Thyroid gland (tissue), 4 donors: Measurements from ENCODE around the gene COL7A1. TPM values are rescaled to one million over a fixed set of nuclear protein-coding genes. Genes with fewer than 3 reads are reported as not detected.

ENCODE experiments used
- DNase-seq, 2 donors: peaks; one replicate each; pipeline ENCODE4 v3.0.0-alpha.2; 2019
- H3K27ac ChIP-seq, 3 donors: fragments of 200-600 bp; sonication (generic); 1 replicate in 2 of 3; 2 replicates in 1 of 3; pipeline ENCODE4 v1.5.1; 2016 to 2019; ENCODE audit warnings: mild to moderate bottlenecking in 1 of 3, moderate library complexity in 1 of 3
- H3K27me3 ChIP-seq: fragments of 200-600 bp; sonication (generic); one replicate; pipeline ENCODE4 v1.5.1; 2019
- H3K36me3 ChIP-seq, 2 donors: fragments of 200-600 bp; sonication (generic); one replicate each; pipeline ENCODE4 v1.5.1; 2016 to 2019
- H3K4me1 ChIP-seq, 2 donors: fragments of 200-600 bp; sonication (generic); one replicate each; pipeline ENCODE4 v1.5.1; 2017 to 2019
- H3K4me3 ChIP-seq, 3 donors: fragments of 200-600 bp; sonication (generic); replicated peaks in 1 of 3; 1 replicate in 2 of 3; 2 replicates in 1 of 3; pipeline ENCODE4 v1.5.1; 2016; ENCODE audit warnings: mild to moderate bottlenecking in 1 of 3
- H3K9me3 ChIP-seq: fragments of 200-600 bp; sonication (generic); one replicate; pipeline ENCODE4 v1.5.1; 2017
- CTCF ChIP-seq, 6 experiments: fragments of 200-600 bp in 3 of 6; fragments of 450-650 bp in 3 of 6; sonication (generic) in 3 of 6; IDR thresholded peaks; one replicate each; pipeline ENCODE4 v1.5.1; 2016 to 2019; ENCODE audit warnings: antibody characterized with exemption in 6 of 6, mild to moderate bottlenecking in 2 of 6, inconsistent platforms in 1 of 6, moderate library complexity in 1 of 6
- POLR2A ChIP-seq, 2 donors: fragments of 450-650 bp; IDR thresholded peaks; one replicate each; pipeline ENCODE4 v1.6.1; 2017; ENCODE audit warnings: antibody characterized with exemption in 2 of 2, mild to moderate bottlenecking in 2 of 2, moderate library complexity in 1 of 2
- WGBS, 2 donors: methylation state at CpG; one replicate each; pipeline ENCODE4 v1.1.5; 2017; 5-methylcytosine and 5-hydroxymethylcytosine counted together
- intact Hi-C: fragments of 100-400 bp; cut with DNase I; formaldehyde crosslinking; loops from one replicate; pipeline ENCODE4 v1.15.1; 2023
- total RNA-seq, 4 donors: library from RNA; depleted of rRNA; stranded (reverse); fragments of >200 nt; gene quantifications; one replicate each; pipeline ENCODE4 v1.2.3, GENCODE V29; 2016

The COL7A1 gene
- total RNA-seq, 4 donors from 2014 or later = 0.34 to 1.0 (median 0.80) TPM

- peaks cover 0 to 10% of the 10 kb centered on the region in 2 donors for H3K36me3 ChIP-seq
- TF ChIP-seq POLR2A (IDR thresholded peaks at IDR 0.05) (no peak), CTCF (IDR thresholded peaks at IDR 0.05) (no peak)
- peaks cover 8 to 15% of the 10 kb centered on the region in 2 donors for H3K4me1 ChIP-seq
- intact Hi-C loops = no loop called here
- no peak overlapping the region for H3K4me3 ChIP-seq
- no peak overlapping the region for H3K27ac ChIP-seq
- H3K27me3 ChIP-seq = no peaks in the 10 kb centered on the region
- 80 to 84% methylated on average over 1 to 2 of the region's 2 CpGs for WGBS, 2 donors
- no peak for DNase-seq
- H3K9me3 ChIP-seq = no peaks in the 10 kb centered on the region
Observed at GRCh38 chr3:48633743-48634142, 38.6 kb upstream of the COL7A1 start.

GRCh38 chr3:48633256-48633655, 38.1 kb upstream of the COL7A1 start:
- TF ChIP-seq CTCF (IDR thresholded peaks at IDR 0.05) (no peak), POLR2A (IDR thresholded peaks at IDR 0.05) (no peak)
- intact Hi-C loops = no loop called here
- H3K9me3 ChIP-seq = no peaks in the 10 kb centered on the region
- H3K27ac ChIP-seq = no peak overlapping the region
- WGBS, 2 donors = 91 to 97% methylated on average over 11 to 14 of the region's 15 CpGs
- H3K4me1 ChIP-seq = peaks cover 8 to 15% of the 10 kb centered on the region in 2 donors
- no peaks in the 10 kb centered on the region for H3K27me3 ChIP-seq
- no peak for DNase-seq
- H3K36me3 ChIP-seq = peaks cover 0 to 10% of the 10 kb centered on the region in 2 donors
- H3K4me3 ChIP-seq = no peak overlapping the region

GRCh38 chr3:48631516-48632448, 36.7 kb upstream of the COL7A1 start:
- peaks cover 8 to 15% of the 10 kb centered on the region in 2 donors for H3K4me1 ChIP-seq
- intact Hi-C loops = no loop called here
- TF ChIP-seq CTCF (IDR thresholded peaks at IDR 0.05) (no peak), POLR2A (IDR thresholded peaks at IDR 0.05) (no peak)
- no peak overlapping the region for H3K4me3 ChIP-seq
- H3K27me3 ChIP-seq = no peaks in the 10 kb centered on the region
- H3K9me3 ChIP-seq = no peaks in the 10 kb centered on the region
- no peak overlapping the region for H3K27ac ChIP-seq
- DNase-seq = no peak
- peaks cover 0 to 12% of the 10 kb centered on the region in 2 donors for H3K36me3 ChIP-seq
- 96% methylated on average over 16 of the region's 22 CpGs for WGBS, 2 donors

- intact Hi-C loops = no loop called here
- Histone ChIP-seq H3K27ac (no peak overlapping the region), H3K36me3 (peaks cover 0 to 12% of the 10 kb centered on the region in 2 donors), H3K4me3 (no peak overlapping the region), H3K4me1 (peaks cover 3 to 9% of the 10 kb centered on the region in 2 donors), H3K9me3 (no peaks in the 10 kb centered on the region), H3K27me3 (no peaks in the 10 kb centered on the region)
- TF ChIP-seq CTCF (IDR thresholded peaks at IDR 0.05) = no peak
- no peak for TF ChIP-seq POLR2A (IDR thresholded peaks at IDR 0.05)
- WGBS, 2 donors = 94 to 96% methylated on average over 9 to 12 of the region's 12 CpGs
- DNase-seq = no peak
Observed at GRCh38 chr3:48630833-48631232, 35.7 kb upstream of the COL7A1 start.

GRCh38 chr3:48630407-48630806, 35.3 kb upstream of the COL7A1 start:
- TF ChIP-seq CTCF (IDR thresholded peaks at IDR 0.05) (no peak), POLR2A (IDR thresholded peaks at IDR 0.05) (no peak)
- intact Hi-C loops = no loop called here
- Histone ChIP-seq H3K4me3 (no peak overlapping the region), H3K9me3 (no peaks in the 10 kb centered on the region), H3K27ac (no peak overlapping the region), H3K36me3 (peaks cover 0 to 12% of the 10 kb centered on the region in 2 donors), H3K4me1 (peaks cover 3 to 9% of the 10 kb centered on the region in 2 donors), H3K27me3 (no peaks in the 10 kb centered on the region)
- DNase-seq = no peak
- WGBS, 2 donors = 90 to 95% methylated on average over 5 to 8 of the region's 8 CpGs
